Measurements from ENCODE around the gene KLK13.

The KLK13 gene

GRCh38 chr19:51093101-51093500 is 28.2 kb upstream of the KLK13 start:
- DNase-seq (ENCODE audit: low read depth in 1 of 2, low spot score in 1 of 2): no peak

- DNase-seq (ENCODE audit: low read depth in 1 of 2, low spot score in 1 of 2): no peak
Observed at GRCh38 chr19:51091895-51092873, 27.3 kb upstream of the KLK13 start.

- no peak for DNase-seq (ENCODE audit: low read depth in 1 of 2, low spot score in 1 of 2)
Observed at GRCh38 chr19:51091126-51091525, 26.2 kb upstream of the KLK13 start.

- DNase-seq (ENCODE audit: low read depth in 1 of 2, low spot score in 1 of 2): no peak
Observed at GRCh38 chr19:51090471-51090870, 25.6 kb upstream of the KLK13 start.

GRCh38 chr19:51089786-51090185 is 24.9 kb upstream of the KLK13 start:
- no peak for DNase-seq (ENCODE audit: low read depth in 1 of 2, low spot score in 1 of 2)

- DNase-seq (ENCODE audit: low read depth in 1 of 2, low spot score in 1 of 2): no peak
Observed at GRCh38 chr19:51086153-51086850, 21.4 kb upstream of the KLK13 start.

- DNase-seq (ENCODE audit: low read depth in 1 of 2, low spot score in 1 of 2): no peak
Observed at GRCh38 chr19:51084505-51084904, 19.6 kb upstream of the KLK13 start.

GRCh38 chr19:51083783-51084182 is 18.9 kb upstream of the KLK13 start:
- no peak for DNase-seq (ENCODE audit: low read depth in 1 of 2, low spot score in 1 of 2)

- DNase-seq (ENCODE audit: low read depth in 1 of 2, low spot score in 1 of 2): no peak
Observed at GRCh38 chr19:51083181-51083580, 18.3 kb upstream of the KLK13 start.

- no peak for DNase-seq (ENCODE audit: low read depth in 1 of 2, low spot score in 1 of 2)
Observed at GRCh38 chr19:51082611-51083010, 17.7 kb upstream of the KLK13 start, which contains the start of gene KLK14. Gene KLK14, minus strand, starts transcription at chr19:51082887. Its CDS starts 273 bp downstream, at chr19:51082614.

GRCh38 chr19:51081476-51081875 is 16.6 kb upstream of the KLK13 start:
- DNase-seq (ENCODE audit: low read depth in 1 of 2, low spot score in 1 of 2): no peak

GRCh38 chr19:51079481-51080110 is 14.7 kb upstream of the KLK13 start:
- no peak for DNase-seq (ENCODE audit: low read depth in 1 of 2, low spot score in 1 of 2)

- no peak for DNase-seq (ENCODE audit: low read depth in 1 of 2, low spot score in 1 of 2)
Observed at GRCh38 chr19:51078731-51079130, 13.8 kb upstream of the KLK13 start.

- no peak for DNase-seq (ENCODE audit: low read depth in 1 of 2, low spot score in 1 of 2)
Observed at GRCh38 chr19:51078104-51078503, 13.2 kb upstream of the KLK13 start.

GRCh38 chr19:51076631-51077213 is 11.8 kb upstream of the KLK13 start:
- no peak for DNase-seq (ENCODE audit: low read depth in 1 of 2, low spot score in 1 of 2)

- no peak for DNase-seq (ENCODE audit: low read depth in 1 of 2, low spot score in 1 of 2)
Observed at GRCh38 chr19:51075998-51076397, 11.1 kb upstream of the KLK13 start.

GRCh38 chr19:51071095-51071405 is 6.2 kb upstream of the KLK13 start:
- no peak for DNase-seq (ENCODE audit: low read depth in 1 of 2, low spot score in 1 of 2)

- no peak for DNase-seq (ENCODE audit: low read depth in 1 of 2, low spot score in 1 of 2)
Observed at GRCh38 chr19:51070334-51071094, 5.6 kb upstream of the KLK13 start.

GRCh38 chr19:51066393-51067186 is 1.7 kb upstream of the KLK13 start:
- no peak for DNase-seq (ENCODE audit: low read depth in 1 of 2, low spot score in 1 of 2)
